GM18873 (cell line): ENCODE results near the gene RASSF5.

Source experiments
- ATAC-seq: cut with Tn5 transposase; IDR thresholded peaks from one replicate; pipeline ENCODE4 v1.9.1; 2021; ENCODE audit warnings: mild to moderate bottlenecking, moderate library complexity, moderate number of reproducible peaks; ENCODE audit not compliant: unreplicated experiment, low FRiP score

Gene RASSF5

GRCh38 chr1:206560007-206560716 lies 52.8 kb downstream of the RASSF5 start:
- ATAC-seq: no peak

- peak; percentile 23 for ATAC-seq
These were observed 56.3 kb downstream of the RASSF5 start for GRCh38 chr1:206563367-206564207.

GRCh38 chr1:206565995-206566394 lies 58.7 kb downstream of the RASSF5 start:
- no peak for ATAC-seq

- ATAC-seq: no peak
These were observed 59.7 kb downstream of the RASSF5 start for GRCh38 chr1:206566999-206567398.

- ATAC-seq: no peak
These were observed 60.9 kb downstream of the RASSF5 start for GRCh38 chr1:206568256-206568655.

GRCh38 chr1:206568779-206569352 lies 61.5 kb downstream of the RASSF5 start:
- ATAC-seq: no peak

GRCh38 chr1:206569556-206569955 lies 62.2 kb downstream of the RASSF5 start:
- ATAC-seq: no peak

GRCh38 chr1:206570529-206570928 lies 63.2 kb downstream of the RASSF5 start:
- no peak for ATAC-seq

- ATAC-seq: no peak
These were observed 65.5 kb downstream of the RASSF5 start for GRCh38 chr1:206572835-206573234.

GRCh38 chr1:206573319-206573718 lies 66.0 kb downstream of the RASSF5 start:
- no peak for ATAC-seq

- ATAC-seq: no peak
These were observed 66.4 kb downstream of the RASSF5 start for GRCh38 chr1:206573762-206574161.

GRCh38 chr1:206575165-206575893 lies 68.0 kb downstream of the RASSF5 start:
- ATAC-seq: no peak

GRCh38 chr1:206575894-206576737 lies 68.8 kb downstream of the RASSF5 start:
- no peak for ATAC-seq

- no peak for ATAC-seq
These were observed 70.3 kb downstream of the RASSF5 start for GRCh38 chr1:206577626-206578025.

- no peak for ATAC-seq
These were observed 71.0 kb downstream of the RASSF5 start for GRCh38 chr1:206578068-206578977.

GRCh38 chr1:206578978-206579374 lies 71.6 kb downstream of the RASSF5 start:
- no peak for ATAC-seq

GRCh38 chr1:206579747-206580437 lies 72.6 kb downstream of the RASSF5 start:
- peak; percentile 73 for ATAC-seq

GRCh38 chr1:206580438-206581113 lies 73.2 kb downstream of the RASSF5 start:
- no peak for ATAC-seq
